ENCODE results near the gene OR4S1. TPM values are rescaled to one million over a fixed set of nuclear protein-coding genes. Genes with fewer than 3 reads are reported as not detected.

OR4S1 gene
- polyA plus RNA-seq, 6 donors from 2014 or later, result not detected

DNA sequence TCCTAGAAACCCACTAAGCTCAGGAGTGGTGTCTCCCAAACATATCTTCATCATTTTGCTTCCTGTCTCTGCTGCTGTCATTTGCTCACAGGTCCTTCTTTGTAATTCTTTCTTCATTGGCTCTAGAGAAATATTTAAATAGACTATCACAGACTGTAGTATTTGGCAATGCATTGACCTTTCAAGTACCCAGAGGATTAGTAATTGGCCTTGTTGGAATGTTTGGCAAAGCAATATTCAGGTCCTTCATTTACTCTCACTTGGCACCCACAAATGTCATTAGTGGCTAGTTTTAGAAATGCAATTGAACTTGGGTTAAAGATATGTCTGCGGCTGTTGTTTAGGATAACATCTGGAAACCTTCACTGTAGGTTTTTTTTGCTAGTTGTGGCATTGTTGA, 48.7 kb downstream of the OR4S1 start:
- no peak for DNase-seq
- H3K36me3 Mint-ChIP-seq, result no peaks in the 10 kb centered on the region
- no peak for ATAC-seq (ENCODE audit: low read depth in 2 of 2)
- peaks cover 0 to 13% (median 7%) of the 10 kb centered on the region in 3 donors for H3K27me3 Mint-ChIP-seq
- no peak overlapping the region for H3K27ac Mint-ChIP-seq
- no peaks in the 10 kb centered on the region for H3K4me1 Mint-ChIP-seq
- no peak overlapping the region for H3K4me3 Mint-ChIP-seq
- H3K9me3 Mint-ChIP-seq, result peaks cover 2 to 24% (median 8%) of the 10 kb centered on the region in 7 donors

Other genes starting within 250 kb of the OR4S1 start
- not detected for gene OR4B1, start 89.4 kb upstream of the OR4S1 start, polyA plus RNA-seq (ENCODE audit: low read depth in 6 of 6)
- not detected for gene OR4X2, start 61.1 kb upstream of the OR4S1 start, polyA plus RNA-seq (ENCODE audit: low read depth in 6 of 6)
- not detected for gene OR4X1, start 42.4 kb upstream of the OR4S1 start, polyA plus RNA-seq (ENCODE audit: low read depth in 6 of 6)
- gene OR4C3, start 18.7 kb downstream of the OR4S1 start, polyA plus RNA-seq (ENCODE audit: low read depth in 6 of 6), result not detected
- not detected for gene OR4C5, start 60.2 kb downstream of the OR4S1 start, polyA plus RNA-seq (ENCODE audit: low read depth in 6 of 6)
- gene OR4A47, start 182.6 kb downstream of the OR4S1 start, polyA plus RNA-seq (ENCODE audit: low read depth in 6 of 6), result not detected

Measured in naive B cell (primary cell).